ENCODE measurements around the gene TSPO. TPM values are rescaled to one million over a fixed set of nuclear protein-coding genes. Genes with fewer than 3 reads are reported as not detected.
A peak's percentile ranks its signal among the peaks of the same experiment; 100 is the strongest.

The TSPO gene
- total and polyA plus RNA-seq, 2 experiments from 2014 or later = 34.6 to 44.7 TPM

- H3K36me3 ChIP-seq (ENCODE audit: insufficient read depth) = no peaks in the 10 kb centered on the region
- TF ChIP-seq STAT1 (IDR thresholded peaks at IDR 0.05; ENCODE audit: unreplicated experiment) (no peak), EZH2 (IDR thresholded peaks at IDR 0.05; ENCODE audit: low read depth, unreplicated experiment) (no peak), EZH2phosphoT487 (IDR thresholded peaks at IDR 0.05; ENCODE audit: unreplicated experiment) (no peak), CTCF (conservative IDR thresholded peaks at IDR 0.05; ENCODE audit: low read depth in 2 of 2) (no peak), POLR2AphosphoS5 (IDR thresholded peaks at IDR 0.05; ENCODE audit: low read depth) (no peak), NANOG (IDR thresholded peaks at IDR 0.05; ENCODE audit: borderline replicate concordance) (no peak), ZNF462 (CRISPR knock-in tag; IDR thresholded peaks at IDR 0.05) (no peak), JUNB (IDR thresholded peaks at IDR 0.05; ENCODE audit: unreplicated experiment) (no peak), ETS1 (IDR thresholded peaks at IDR 0.05) (no peak), ZNF114 (CRISPR knock-in tag; IDR thresholded peaks at IDR 0.05) (no peak), CREB1 (CRISPR knock-in tag; IDR thresholded peaks at IDR 0.05; ENCODE audit: low read depth) (no peak), ZNF331 (CRISPR knock-in tag; IDR thresholded peaks at IDR 0.05; ENCODE audit: low read depth) (no peak), REST (IDR thresholded peaks at IDR 0.05; ENCODE audit: unreplicated experiment) (no peak)
- Mint-ChIP-seq H3K9me3 (no peaks in the 10 kb centered on the region), H3K27me3 (ENCODE audit: insufficient read depth, low read depth, poor library complexity) (peaks cover 7% of the 10 kb centered on the region), H3K36me3 (ENCODE audit: low read depth) (peaks cover 13% of the 10 kb centered on the region; the same call in 2 of the 3 replicates), H3K27ac (no peak overlapping the region), H3K4me3 (no peak overlapping the region), H3K4me1 (peaks cover 6% of the 10 kb centered on the region; the same call in 2 of the 3 replicates)
- H2AFZ ChIP-seq = peak overlapping the region; percentile 72
- no peak overlapping the region for H3K4me3 ChIP-seq
- no peaks in the 10 kb centered on the region; the same call in 1 of the 2 replicates for H3K4me1 ChIP-seq (ENCODE audit: insufficient read depth)
- peaks cover 14% of the 10 kb centered on the region for H3K79me2 ChIP-seq (replicated peaks; ENCODE audit: insufficient read depth)
- no peak overlapping the region for H3K4me2 ChIP-seq
- DNase-seq (ENCODE audit: low spot score) = no peak
- H4K20me1 ChIP-seq (replicated peaks; ENCODE audit: insufficient read depth) = peaks cover 5% of the 10 kb centered on the region
- ATAC-seq = no peak
- H3K9me2 ChIP-seq (ENCODE audit: insufficient read depth) = no peaks in the 10 kb centered on the region
- no peak overlapping the region for H3K27ac ChIP-seq (ENCODE audit: low read depth)
- H3F3A ChIP-seq (replicated peaks; ENCODE audit: low read depth) = no peaks in the 10 kb centered on the region
- H3K27me3 ChIP-seq (ENCODE audit: insufficient read depth) = no peaks in the 10 kb centered on the region
These were observed 6.4 kb upstream of the TSPO start for GRCh38 chr22:43144949-43145348.
